GM19438 (cell line): Measurements from ENCODE around the gene FTCD.
"Not testable (repeated sequence)": the region's sequence is repeated elsewhere in the genome, so short reads cannot be mapped to it uniquely, and the experiment has no call there.

ENCODE experiments used
- ATAC-seq: cut with Tn5 transposase; IDR thresholded peaks from one replicate; pipeline ENCODE4 v1.9.1; 2021; ENCODE audit warnings: low read depth; ENCODE audit not compliant: unreplicated experiment

The FTCD gene

GRCh38 chr21:46141767-46142581 is 13.4 kb downstream of the FTCD start:
- ATAC-seq: no peak

GRCh38 chr21:46140352-46141003 is 14.9 kb downstream of the FTCD start:
- not testable (repeated sequence) for ATAC-seq

GRCh38 chr21:46139686-46140085 is 15.7 kb downstream of the FTCD start:
- ATAC-seq: no peak

- ATAC-seq: no peak
Measured at GRCh38 chr21:46138383-46138970, 16.9 kb downstream of the FTCD start.

GRCh38 chr21:46137908-46138307 is 17.5 kb downstream of the FTCD start:
- ATAC-seq: no peak

- ATAC-seq: no peak
Measured at GRCh38 chr21:46136739-46137349, 18.5 kb downstream of the FTCD start.

GRCh38 chr21:46135782-46136395 is 19.5 kb downstream of the FTCD start:
- no peak for ATAC-seq

- ATAC-seq: no peak
Measured at GRCh38 chr21:46131838-46132651, 23.3 kb downstream of the FTCD start.

GRCh38 chr21:46131588-46131837 is 23.9 kb downstream of the FTCD start:
- ATAC-seq: no peak

- no peak for ATAC-seq
Measured at GRCh38 chr21:46130831-46131587, 24.4 kb downstream of the FTCD start.

- ATAC-seq: no peak
Measured at GRCh38 chr21:46129846-46130651, 25.3 kb downstream of the FTCD start.

- no peak for ATAC-seq
Measured at GRCh38 chr21:46128933-46129571, 26.3 kb downstream of the FTCD start.

- no peak for ATAC-seq
Measured at GRCh38 chr21:46128106-46128932, 27.1 kb downstream of the FTCD start.

GRCh38 chr21:46127239-46128105 is 27.9 kb downstream of the FTCD start:
- no peak for ATAC-seq

- ATAC-seq: no peak
Measured at GRCh38 chr21:46126309-46127238, 28.8 kb downstream of the FTCD start.
